Dedifferentiated amniotic fluid mesenchymal stem cell (primary cell): ENCODE results near the gene PTPRQ.
"Not testable (repeated sequence)": the region's sequence is repeated elsewhere in the genome, so short reads cannot be mapped to it uniquely, and the experiment has no call there.

ENCODE experiments used
- DNase-seq: peaks from one replicate; pipeline ENCODE4 v3.0.0-alpha.2; 2016; ENCODE audit errors: extremely low spot score

The PTPRQ gene

DNA sequence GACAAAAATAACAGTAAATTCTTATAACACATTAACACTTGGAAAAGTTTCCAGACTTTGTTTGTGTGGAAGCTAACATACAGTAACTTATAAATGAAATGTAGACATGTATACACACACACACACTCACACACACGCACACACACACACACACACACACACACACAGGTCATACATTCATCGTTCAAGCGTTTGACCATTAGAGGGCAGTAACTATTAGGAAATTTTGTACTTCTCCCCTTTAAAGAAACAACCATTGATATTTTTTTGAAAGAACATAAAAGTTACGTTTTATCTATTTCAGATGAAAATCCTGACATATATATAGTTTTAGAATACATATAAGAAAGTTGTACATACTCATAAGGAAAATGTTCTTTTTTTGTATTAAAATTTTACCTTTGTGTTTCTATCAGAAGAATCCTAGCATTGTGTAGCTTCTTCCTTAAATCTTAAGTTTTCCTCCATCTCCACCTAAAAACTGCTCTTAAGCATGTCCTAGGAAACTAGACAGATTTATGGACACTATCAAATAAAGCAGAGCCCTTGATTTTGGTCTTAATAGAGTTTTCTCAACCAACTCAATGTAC lies 29.0 kb downstream of the PTPRQ start:
- DNase-seq = peak; percentile 79

DNA sequence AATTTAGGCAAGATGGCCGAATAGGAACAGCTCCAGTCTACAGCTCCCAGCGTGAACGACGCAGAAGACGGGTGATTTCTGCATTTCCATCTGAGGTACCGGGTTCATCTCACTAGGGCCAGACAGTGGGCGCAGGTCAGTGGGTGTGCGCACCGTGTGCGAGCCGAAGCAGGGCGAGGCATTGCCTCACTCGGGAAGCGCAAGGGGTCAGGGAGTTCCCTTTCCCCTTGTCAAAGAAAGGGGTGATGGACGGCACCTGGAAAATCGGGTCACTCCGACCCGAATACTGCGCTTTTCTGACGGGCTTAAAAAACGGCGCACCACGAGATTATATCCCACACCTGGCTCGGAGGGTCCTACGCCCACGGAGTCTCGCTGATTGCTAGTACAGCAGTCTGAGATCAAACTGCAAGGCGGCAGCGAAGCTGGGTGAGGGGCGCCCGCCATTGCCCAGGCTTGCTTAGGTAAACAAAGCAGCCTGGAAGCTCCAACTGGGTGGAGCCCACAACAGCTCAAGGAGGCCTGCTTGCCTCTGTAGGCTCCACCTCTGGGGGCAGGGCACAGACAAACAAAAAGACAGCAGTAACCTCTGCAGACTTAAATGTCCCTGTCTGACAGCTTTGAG lies 33.6 kb downstream of the PTPRQ start:
- DNase-seq = not testable (repeated sequence)

DNA sequence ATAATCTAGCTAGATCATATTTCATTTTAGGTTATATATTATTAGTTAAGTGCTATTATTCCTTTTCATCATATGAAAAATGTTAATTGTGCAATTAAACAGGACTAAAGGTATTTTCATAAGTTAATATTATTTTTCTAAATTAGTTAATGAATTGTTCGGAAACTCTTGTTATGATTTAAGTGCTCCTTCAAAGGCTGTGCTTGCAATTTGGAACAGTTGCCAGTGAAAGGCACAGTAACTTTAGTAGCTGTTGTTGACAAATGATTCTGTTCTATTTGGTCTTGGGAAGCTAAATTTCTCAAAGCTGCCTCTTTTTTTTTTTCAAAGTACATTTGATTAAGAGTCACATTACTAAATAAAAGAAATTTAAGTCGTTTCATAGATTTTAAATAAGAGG lies 40.7 kb downstream of the PTPRQ start:
- DNase-seq = no peak

- no peak for DNase-seq
These were observed 41.4 kb downstream of the PTPRQ start for GRCh38 chr12:80485222-80485987.

DNA sequence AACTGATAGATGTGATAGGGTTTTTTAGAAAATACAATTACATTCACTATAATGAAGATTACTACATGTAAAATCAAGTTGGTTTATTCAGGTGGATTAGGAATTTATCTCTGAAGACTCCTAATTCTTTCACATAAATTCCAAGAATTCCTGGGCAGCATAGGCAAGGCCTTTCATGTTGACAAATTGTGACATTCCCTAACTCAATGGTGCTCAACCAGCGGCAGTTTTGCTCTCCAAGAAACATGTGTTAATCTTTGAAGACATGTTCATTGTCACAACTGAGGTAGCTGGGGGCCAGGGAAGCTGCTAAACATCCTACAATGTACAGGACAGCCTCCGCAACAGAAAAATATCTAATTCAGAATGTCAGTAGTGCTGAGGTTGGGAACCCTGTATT lies 46.3 kb downstream of the PTPRQ start:
- DNase-seq = no peak

DNA sequence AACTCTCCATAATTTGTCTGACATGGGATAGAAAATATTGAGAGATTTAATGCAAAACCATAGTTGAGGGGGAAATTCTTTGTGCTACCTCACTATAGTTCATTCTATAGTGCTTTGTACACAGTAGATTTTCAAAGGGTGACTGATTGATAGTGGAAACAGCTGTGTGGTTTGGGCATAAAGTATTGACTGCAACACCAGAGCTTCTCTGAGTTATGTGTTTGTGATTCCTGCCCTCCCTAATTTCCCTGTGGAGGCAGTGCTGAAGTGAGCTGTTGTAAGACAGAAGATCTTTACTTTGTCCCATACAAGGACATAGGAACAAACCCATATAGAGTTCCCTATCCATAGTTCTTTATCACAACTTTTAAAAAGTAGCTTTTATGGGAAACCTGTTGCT lies 47.1 kb downstream of the PTPRQ start:
- no peak for DNase-seq

DNA sequence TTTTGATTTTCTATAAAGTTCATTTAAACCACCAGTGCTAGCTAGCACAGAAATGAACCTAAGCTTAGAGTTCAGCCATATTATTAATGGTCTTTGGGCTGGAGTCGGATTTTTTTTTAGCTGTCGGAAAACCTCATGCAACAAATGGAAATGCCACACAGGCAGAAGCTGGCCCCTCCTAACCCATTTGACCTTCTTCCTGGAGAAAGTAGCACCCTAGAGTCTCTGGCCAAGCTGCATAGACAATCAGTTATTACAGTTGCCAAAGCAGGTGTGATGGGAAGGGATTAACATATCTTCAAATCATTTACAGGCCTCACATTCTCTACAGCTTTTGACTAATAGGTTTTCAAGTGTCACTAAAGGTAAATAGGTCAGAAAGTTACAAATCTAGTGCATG lies 49.4 kb downstream of the PTPRQ start:
- no peak for DNase-seq

GRCh38 chr12:80494836-80495235 lies 50.8 kb downstream of the PTPRQ start:
- DNase-seq = no peak

- no peak for DNase-seq
These were observed 54.2 kb downstream of the PTPRQ start for GRCh38 chr12:80498059-80498728.

DNA sequence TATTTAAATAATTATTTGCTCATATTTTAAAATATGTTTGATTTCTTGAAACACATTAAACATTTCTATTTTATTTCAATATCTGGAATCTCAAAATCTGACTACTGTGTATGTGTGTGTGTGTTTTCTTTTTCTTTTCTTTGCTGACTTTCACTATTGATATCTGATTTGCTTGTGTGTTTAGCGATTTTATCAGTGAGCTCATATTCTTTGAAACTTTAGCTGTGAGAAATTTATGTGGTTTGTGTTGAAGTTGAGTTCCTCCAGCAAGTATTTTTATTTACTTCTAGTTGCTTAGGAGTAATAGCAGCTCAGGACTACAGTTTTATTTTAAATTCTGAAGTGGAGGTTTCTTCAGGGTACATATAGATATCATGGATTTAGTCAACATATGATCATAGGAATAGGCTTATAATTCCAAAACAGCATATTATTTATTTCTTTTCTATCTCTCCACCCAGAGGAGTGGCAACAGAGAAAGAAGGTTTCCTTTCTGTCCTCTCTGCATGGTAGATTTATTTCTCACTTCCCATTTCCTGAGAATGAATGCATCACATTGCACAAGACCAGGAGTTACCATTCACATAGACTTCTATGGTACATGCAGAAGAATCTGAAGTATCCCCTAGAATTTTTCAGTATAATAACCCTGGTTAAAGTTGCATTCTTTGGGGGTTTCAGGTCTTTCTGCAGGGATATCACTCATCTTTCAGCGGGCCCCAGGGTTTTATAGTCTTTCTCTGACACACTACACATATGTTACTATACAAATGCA lies 60.5 kb downstream of the PTPRQ start:
- DNase-seq = no peak

DNA sequence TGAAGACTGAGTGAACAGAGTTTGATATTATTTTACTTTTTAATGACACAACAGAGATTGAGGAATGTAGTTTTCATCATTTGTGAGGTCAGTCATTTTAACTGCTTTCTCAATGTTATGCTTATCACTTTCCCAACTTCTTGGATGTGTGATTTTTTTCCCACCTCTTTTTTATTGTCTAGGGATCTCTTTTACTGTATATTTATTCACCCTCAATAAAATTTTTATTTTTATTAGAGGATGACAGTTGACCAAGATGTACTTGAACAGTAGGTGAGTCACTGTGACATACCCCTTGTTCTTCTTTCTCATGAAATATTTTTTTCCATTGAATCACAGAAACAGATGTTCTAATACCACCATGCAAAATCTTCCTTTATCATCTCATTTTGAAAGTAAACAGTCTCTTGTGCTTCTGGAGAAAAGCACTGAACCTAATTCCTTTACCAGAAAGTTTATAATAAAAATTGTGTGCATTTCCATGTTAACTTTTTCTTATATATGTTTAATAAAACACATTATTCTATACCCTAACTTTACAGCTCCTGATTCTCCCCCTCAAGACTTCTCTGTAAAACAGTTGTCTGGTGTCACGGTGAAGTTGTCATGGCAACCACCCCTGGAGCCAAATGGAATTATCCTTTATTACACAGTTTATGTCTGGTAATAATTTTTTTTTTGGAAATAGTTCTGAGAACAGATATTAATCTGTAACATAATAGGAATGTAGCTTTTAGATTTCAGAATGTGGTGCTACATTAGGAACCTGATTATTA lies 65.9 kb downstream of the PTPRQ start:
- DNase-seq = peak; percentile 47

GRCh38 chr12:80512781-80513180 lies 68.7 kb downstream of the PTPRQ start:
- DNase-seq = no peak

DNA sequence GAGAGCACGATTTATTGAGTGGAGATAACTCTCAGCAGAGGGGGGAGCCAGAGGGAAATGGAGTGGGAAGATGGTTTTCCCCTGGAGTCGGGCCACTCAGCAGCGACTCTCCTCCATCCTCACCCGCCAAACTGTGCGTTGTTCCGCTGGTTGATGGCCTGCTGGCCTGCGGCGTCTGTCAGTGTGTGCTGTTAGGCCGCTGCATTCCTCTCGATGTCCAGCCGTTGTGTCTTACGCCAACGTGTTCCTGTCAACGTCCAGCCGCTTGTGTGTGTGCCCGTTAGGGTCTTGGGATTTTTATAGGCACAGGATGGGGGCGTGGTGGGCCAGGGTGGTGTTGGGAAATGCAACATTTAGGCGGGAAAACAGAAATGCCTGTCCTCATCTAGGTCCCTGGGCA lies 69.2 kb downstream of the PTPRQ start:
- DNase-seq = no peak

DNA sequence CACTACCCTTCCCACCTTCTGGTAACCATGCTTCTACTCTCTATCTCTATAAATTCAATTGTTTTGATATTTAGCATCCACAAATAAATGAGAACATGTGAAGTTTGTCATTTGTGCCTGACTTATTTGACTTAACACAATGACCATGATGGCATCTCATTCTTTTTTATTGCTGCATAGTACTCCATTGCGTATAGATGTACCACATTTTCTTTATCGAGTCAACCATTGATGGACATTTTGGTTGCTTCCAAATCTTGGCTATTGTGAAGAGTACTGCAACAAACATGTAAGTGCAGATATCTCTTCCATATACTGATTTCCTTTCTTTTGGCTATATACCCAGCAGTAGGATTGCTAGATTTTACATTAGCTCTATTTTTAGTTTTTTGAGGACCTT lies 73.6 kb downstream of the PTPRQ start:
- DNase-seq = no peak

- no peak for DNase-seq
These were observed 87.6 kb downstream of the PTPRQ start for GRCh38 chr12:80531646-80532045.

DNA sequence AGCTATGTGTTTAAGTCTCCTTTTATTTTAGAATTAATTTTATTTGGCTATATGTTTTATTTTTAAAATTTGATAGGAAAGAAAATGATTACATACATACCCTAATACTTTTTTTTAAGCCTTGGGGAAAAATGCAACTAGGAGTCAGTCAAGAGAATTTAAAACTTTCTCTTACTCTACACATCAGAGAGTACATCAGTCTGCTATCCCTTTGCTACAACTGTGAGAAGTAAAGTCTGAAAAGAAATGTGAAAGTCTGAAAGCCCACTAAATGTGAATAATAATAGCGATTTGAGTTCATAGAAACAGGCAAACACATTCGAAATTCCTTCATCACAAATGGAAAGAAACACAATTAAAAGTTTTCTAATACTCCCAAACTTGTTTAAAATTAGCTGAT lies 95.0 kb downstream of the PTPRQ start:
- no peak for DNase-seq

GRCh38 chr12:80549298-80549697 lies 105.3 kb downstream of the PTPRQ start:
- DNase-seq = no peak

DNA sequence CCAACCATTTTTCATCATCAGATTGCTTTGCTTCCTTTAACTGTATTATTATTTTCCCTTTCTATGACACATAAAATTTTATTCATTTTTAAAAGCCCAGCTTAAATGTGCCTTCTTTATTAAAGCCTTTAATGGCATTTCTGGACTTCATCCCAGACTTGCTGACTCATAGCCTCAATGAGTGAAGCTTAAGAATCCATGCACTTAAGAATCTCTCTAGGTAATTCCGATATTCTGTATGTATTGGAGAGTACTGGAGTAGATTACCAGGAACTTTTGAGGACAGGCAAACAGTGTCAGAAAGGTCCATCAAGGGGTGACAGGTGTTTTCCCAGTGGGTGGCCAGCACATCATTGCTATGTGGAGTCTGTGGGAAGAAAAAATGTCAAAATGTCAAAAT lies 107.9 kb downstream of the PTPRQ start:
- peak; percentile 95 for DNase-seq

GRCh38 chr12:80553316-80553715 lies 109.3 kb downstream of the PTPRQ start:
- DNase-seq = peak; percentile 96

DNA sequence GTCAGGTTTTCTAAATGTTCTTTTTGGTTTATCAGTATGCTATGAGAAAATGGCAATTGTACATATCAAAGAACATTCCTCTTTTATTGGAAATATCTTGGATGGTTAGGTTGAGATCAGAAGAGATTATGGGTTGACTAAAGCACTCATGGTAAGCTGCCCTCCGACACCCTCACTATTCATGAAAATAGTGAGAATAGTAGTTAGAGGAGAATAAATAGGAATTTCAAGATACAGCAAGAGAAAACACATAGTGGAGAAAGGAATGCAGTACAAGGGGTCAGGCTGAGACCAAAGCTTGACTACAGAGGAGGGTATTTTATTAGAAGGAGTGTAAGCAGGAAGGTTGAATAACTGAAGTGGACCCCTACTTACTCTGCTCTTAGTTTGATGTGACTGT lies 112.5 kb downstream of the PTPRQ start:
- no peak for DNase-seq

GRCh38 chr12:80559766-80560165 lies 115.7 kb downstream of the PTPRQ start:
- no peak for DNase-seq
